Heart right ventricle (tissue), 16 donors: ENCODE measurements around the gene ZC3H12C. TPM values are rescaled to one million over a fixed set of nuclear protein-coding genes. Genes with fewer than 3 reads are reported as not detected.

Experiments used
- ATAC-seq, 8 donors: fragments of 200-7000 bp; cut with Tn5 transposase; one replicate each; pipeline ENCODE4 v1.9.1; 2020; ENCODE audit warnings: mild to moderate bottlenecking in 8 of 8, moderate library complexity in 8 of 8, moderate number of reproducible peaks in 1 of 8
- DNase-seq, 2 donors: peaks; one replicate each; pipeline ENCODE4 v3.0.0-alpha.2; 2020
- H3K27ac ChIP-seq, 10 donors: fragments of 200-600 bp; sonication (generic) in 2 of 10; one replicate each; pipeline versions ENCODE4 v1.5.0 to v1.8.0; 2020 to 2022; ENCODE audit warnings: mild to moderate bottlenecking in 3 of 10
- H3K27me3 ChIP-seq, 7 donors: fragments of 200-600 bp; one replicate each; pipeline ENCODE4 v1.8.0; 2021 to 2022; ENCODE audit warnings: mild to moderate bottlenecking in 2 of 7
- H3K36me3 ChIP-seq, 9 donors: fragments of 200-600 bp; sonication (generic) in 1 of 9; one replicate each; pipeline versions ENCODE4 v1.5.0 to v1.8.0; 2020 to 2022; ENCODE audit warnings: mild to moderate bottlenecking in 2 of 9
- H3K4me1 ChIP-seq, 9 donors: fragments of 200-600 bp; sonication (generic) in 1 of 9; one replicate each; pipeline versions ENCODE4 v1.5.0 to v1.8.0; 2020 to 2022; ENCODE audit warnings: mild to moderate bottlenecking in 4 of 9
- H3K4me3 ChIP-seq, 10 donors: fragments of 200-600 bp; sonication (generic) in 2 of 10; one replicate each; pipeline versions ENCODE4 v1.5.0 to v1.8.0; 2020 to 2022; ENCODE audit warnings: mild to moderate bottlenecking in 7 of 10, moderate library complexity in 2 of 10
- H3K9me3 ChIP-seq, 11 donors: fragments of 200-600 bp in 10 of 11; sonication (generic) in 2 of 11; one replicate each; pipeline versions ENCODE4 v1.5.0 to v1.8.0; 2013 to 2022; ENCODE audit warnings: mild to moderate bottlenecking in 2 of 11, control low read depth in 1 of 11, moderate library complexity in 1 of 11
- WGBS, 2 donors: extraction: QIAGEN DNeasy Blood & Tissue Kit; methylation state at CpG; one replicate each; pipeline ENCODE4 v1.1.7; 2013; ENCODE audit warnings: inconsistent platforms in 1 of 2; 5-methylcytosine and 5-hydroxymethylcytosine counted together
- intact Hi-C, 10 donors: fragments of 100-400 bp; cut with DNase I; formaldehyde crosslinking; loops; one replicate each; pipeline versions ENCODE4 v1.11.1 to v1.14.2; 2022
- polyA plus RNA-seq, 2 donors: library from polyadenylated mRNA; stranded (reverse); fragments of 200-250 nt; gene quantifications; one replicate each; pipeline ENCODE4 v1.2.3, GENCODE V29; 2013
- total RNA-seq, 10 donors: library from RNA; stranded (reverse); fragmentation: NEBNext Ultra II Directional in 3 of 10; extraction: Animal tissue kit (Norgen Biotek cat#: 25700) in 3 of 10; gene quantifications; one replicate each; pipeline versions ENCODE4 v1.2.1 to v1.2.4, GENCODE V29; 2021 to 2023
- TF ChIP-seq, protein P1 (sequence below), 9 donors: fragments of 200-600 bp; sonication (generic) in 2 of 9; IDR thresholded peaks; one replicate each; pipeline versions ENCODE4 v1.5.0 to v1.8.0; 2021 to 2022; ENCODE audit warnings: antibody characterized with exemption in 9 of 9, mild to moderate bottlenecking in 5 of 9, moderate library complexity in 1 of 9
- donor health status: Arrhythmogenic right ventricular cardiomyopathy.
- donor health status: ischemic (EF 13 %, LVEDD 7.1; RV severe dilation, severe dysfunction).
- donor health status: healthy with polysubstance abuse.
- donor health status: DM: no; HTN: yes; CAD: no.
- donor health status: DM: no; HTN: no; CAD: no.
- donor health status: ischemic (EF 25% LVEDD 6.9; RV normal size, moderate dysfunction).
- donor health status: ischemic (EF 25% LVEDD 5.7; RV mildly dilated, moderate dysfunction).
- donor health status: healthy.
- donor health status: DM: yes; HTN: yes; CAD: no.
- donor health status: Ischemic cardiomyopathy.
- donor health status: ischemic (EF 35%, LVEDD 5.7; RV mildly dilated, moderate dysfunction).
- donor health status: nonischemic (EF 11% LVEDD 7.7; RV severe dilation, severe dysfunction).
- donor health status: DM: yes; HTN: yes; CAD: no.
- donor health status: PGD.
- donor health status: ischemic (EF 29% LVEDD 5.4; RV normal size, mild dysfunction).
- donor health status: nonischemic (EF 23%, LVEDD 6.1; RV moderate dilation, normal function).

ZC3H12C gene
- total and polyA plus RNA-seq, 12 donors, result 2.1 to 22.8 (median 20.1) TPM

DNA sequence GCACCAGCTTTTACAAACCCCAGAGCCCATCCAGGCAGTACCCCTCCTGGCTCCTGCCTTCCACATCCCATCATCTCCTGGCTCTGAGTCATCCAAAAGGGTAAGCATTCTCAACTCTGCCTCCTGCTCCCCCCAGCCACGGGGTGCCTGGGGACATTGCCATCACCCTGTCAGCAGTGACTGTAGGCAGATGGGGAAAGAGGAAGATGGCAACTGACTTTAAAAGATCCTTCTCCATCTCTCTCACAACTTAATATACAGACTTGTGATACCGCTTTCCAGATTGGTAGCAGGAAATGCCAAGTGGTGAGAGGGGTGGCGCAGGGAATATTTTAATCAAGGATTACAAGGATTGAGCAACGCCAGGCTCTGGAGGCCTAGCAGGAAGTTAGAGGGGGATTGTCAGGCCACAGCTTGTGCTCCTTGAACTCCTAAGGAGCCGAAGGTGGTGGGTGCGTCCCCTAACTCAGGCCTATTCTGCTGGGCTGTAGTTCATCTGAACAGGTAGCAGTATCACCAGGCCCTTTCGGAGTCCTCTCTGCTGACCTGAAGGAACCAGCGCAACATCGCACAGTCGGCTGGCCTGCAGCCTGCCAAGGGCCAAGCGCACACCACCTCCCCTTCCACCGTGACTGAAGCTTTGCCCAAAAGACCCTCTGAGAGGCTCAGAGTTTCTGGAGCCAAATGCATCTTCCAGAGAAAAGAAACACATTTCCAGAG, 83.3 kb downstream of the ZC3H12C start:
- intact Hi-C loops, result loop anchor here in 4 of 10 donors (10.0 kb wide), 1 partner anchor 232 kb away; no protein-coding TSS in a partner anchor

DNA sequence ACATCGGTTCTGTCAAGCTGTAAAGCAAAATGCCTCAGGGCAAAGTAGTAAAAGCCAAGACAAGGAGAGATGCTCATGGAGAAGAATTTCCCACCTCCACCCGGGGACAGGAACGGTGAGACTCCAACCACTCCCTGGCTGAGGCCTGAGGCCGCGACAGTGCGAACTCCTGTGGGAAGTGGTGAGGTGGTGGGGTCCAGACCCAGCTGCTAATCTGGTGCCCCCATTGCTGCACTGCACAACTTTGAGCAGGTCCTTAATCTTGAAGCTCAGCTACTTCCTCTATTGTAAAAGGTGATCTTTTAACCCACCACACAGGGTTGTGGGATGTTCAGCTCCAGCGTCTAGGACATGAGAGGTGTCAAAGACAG, 83.9 kb downstream of the ZC3H12C start:
- H3K27me3 ChIP-seq, result no peaks in the 10 kb centered on the region
- DNase-seq, result no peak
- H3K4me1 ChIP-seq, result peaks cover 0 to 16% (median 8%) of the 10 kb centered on the region in 9 donors
- TF ChIP-seq, protein P1, sequence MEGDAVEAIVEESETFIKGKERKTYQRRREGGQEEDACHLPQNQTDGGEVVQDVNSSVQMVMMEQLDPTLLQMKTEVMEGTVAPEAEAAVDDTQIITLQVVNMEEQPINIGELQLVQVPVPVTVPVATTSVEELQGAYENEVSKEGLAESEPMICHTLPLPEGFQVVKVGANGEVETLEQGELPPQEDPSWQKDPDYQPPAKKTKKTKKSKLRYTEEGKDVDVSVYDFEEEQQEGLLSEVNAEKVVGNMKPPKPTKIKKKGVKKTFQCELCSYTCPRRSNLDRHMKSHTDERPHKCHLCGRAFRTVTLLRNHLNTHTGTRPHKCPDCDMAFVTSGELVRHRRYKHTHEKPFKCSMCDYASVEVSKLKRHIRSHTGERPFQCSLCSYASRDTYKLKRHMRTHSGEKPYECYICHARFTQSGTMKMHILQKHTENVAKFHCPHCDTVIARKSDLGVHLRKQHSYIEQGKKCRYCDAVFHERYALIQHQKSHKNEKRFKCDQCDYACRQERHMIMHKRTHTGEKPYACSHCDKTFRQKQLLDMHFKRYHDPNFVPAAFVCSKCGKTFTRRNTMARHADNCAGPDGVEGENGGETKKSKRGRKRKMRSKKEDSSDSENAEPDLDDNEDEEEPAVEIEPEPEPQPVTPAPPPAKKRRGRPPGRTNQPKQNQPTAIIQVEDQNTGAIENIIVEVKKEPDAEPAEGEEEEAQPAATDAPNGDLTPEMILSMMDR (IDR thresholded peaks at IDR 0.05), result no peak
- H3K4me3 ChIP-seq, result no peak overlapping the region
- intact Hi-C loops, result loop anchor here in 4 of 10 donors (10.0 kb wide), 1 partner anchor 232 kb away; no protein-coding TSS in a partner anchor
- no peaks in the 10 kb centered on the region for H3K9me3 ChIP-seq
- WGBS, 2 donors, result 85 to 89% methylated on average over 7 of the region's 7 CpGs
- no peak overlapping the region for H3K27ac ChIP-seq
- ATAC-seq, result no peak
- no peaks in the 10 kb centered on the region for H3K36me3 ChIP-seq

More for the DNA sequence above, 83.3 kb downstream of the ZC3H12C start:
- Histone ChIP-seq H3K27me3 (no peaks in the 10 kb centered on the region), H3K36me3 (no peaks in the 10 kb centered on the region), H3K9me3 (no peaks in the 10 kb centered on the region), H3K27ac (no peak overlapping the region), H3K4me3 (no peak overlapping the region), H3K4me1 (peaks cover 0 to 16% (median 8%) of the 10 kb centered on the region in 9 donors)
- DNase-seq, result no peak
- WGBS, 2 donors, result 89% methylated on average over 12 of the region's 12 CpGs
- no peak for ATAC-seq
- TF ChIP-seq, protein P1 (IDR thresholded peaks at IDR 0.05), result no peak

DNA sequence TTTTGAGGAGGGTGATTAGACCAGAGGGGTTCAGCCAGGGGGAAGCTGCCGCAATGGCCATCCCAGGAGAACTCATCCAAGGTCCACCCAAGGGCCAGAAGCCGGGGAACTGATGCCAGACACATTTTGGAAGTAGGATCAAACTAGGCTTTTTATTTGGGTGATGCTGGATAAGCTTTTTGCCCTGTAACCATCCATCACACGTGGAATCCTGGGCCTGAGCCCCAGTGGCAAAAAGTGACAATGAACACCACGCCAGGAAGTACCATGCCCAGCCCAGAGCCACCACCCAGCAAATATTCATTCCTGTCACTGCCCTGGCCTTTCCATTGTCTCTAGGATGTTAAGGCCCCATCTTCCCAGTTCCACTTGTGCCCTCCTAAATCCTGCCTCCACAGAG, 85.9 kb downstream of the ZC3H12C start:
- TF ChIP-seq, protein P1 (IDR thresholded peaks at IDR 0.05), result no peak
- DNase-seq (no peak), ATAC-seq (no peak)
- H3K4me1 ChIP-seq, result peaks cover 0 to 11% (median 6%) of the 10 kb centered on the region in 9 donors
- H3K27ac ChIP-seq, result no peak overlapping the region
- WGBS, 2 donors, result 95% methylated on average over 4 of the region's 4 CpGs
- H3K9me3 ChIP-seq, result no peaks in the 10 kb centered on the region
- no peak overlapping the region for H3K4me3 ChIP-seq
- intact Hi-C loops, result loop anchor here in 4 of 10 donors (10.0 kb wide), 1 partner anchor 234 kb away; no protein-coding TSS in a partner anchor
- no peaks in the 10 kb centered on the region for H3K36me3 ChIP-seq
- no peaks in the 10 kb centered on the region for H3K27me3 ChIP-seq

DNA sequence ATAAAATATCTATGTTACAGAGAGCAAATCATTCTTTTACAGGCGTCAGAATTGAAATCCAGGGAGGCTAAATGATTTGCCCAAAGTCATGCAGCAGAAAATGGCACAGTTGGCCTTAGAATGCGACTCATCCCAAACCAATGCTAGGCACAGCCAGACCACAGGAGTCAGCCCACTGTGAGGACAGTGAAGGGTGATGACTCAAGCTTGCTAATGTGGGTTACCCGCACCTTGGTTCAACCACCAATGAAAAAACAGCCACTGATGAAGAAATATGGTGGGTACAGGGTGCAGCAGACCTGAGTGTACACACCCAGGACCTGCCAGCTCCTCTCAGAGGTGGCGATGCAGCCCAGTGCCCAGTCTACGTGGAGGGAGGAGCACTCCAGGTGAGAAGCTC, 89.7 kb downstream of the ZC3H12C start:
- ATAC-seq, result no peak
- no peaks in the 10 kb centered on the region for H3K27me3 ChIP-seq

More for the DNA sequence above, 89.7 kb downstream of the ZC3H12C start:
- Histone ChIP-seq H3K27ac (no peak overlapping the region), H3K9me3 (no peaks in the 10 kb centered on the region), H3K4me3 (no peak overlapping the region), H3K4me1 (no peaks in the 10 kb centered on the region), H3K36me3 (no peaks in the 10 kb centered on the region)
- DNase-seq, result no peak
- intact Hi-C loops, result no loop called here
- TF ChIP-seq, protein P1 (IDR thresholded peaks at IDR 0.05), result no peak
- 88 to 94% methylated on average over 5 of the region's 5 CpGs for WGBS, 2 donors
